BE2C (cell line): ENCODE measurements around the gene SETX.
A peak's percentile ranks its signal among the peaks of the same experiment; 100 is the strongest.

Experiments used
- DNase-seq: peaks from one replicate; pipeline ENCODE4 v3.0.0-alpha.2; 2020
- H3K27me3 ChIP-seq: fragments of 250-450 bp; sonication (Bioruptor Pico); 2 replicates; pipeline ENCODE4 v1.5.1; 2020; ENCODE audit warnings: mild to moderate bottlenecking
- H3K36me3 ChIP-seq: fragments of 250-450 bp; sonication (Bioruptor Pico); 2 replicates; pipeline ENCODE4 v1.5.1; 2020; ENCODE audit warnings: mild to moderate bottlenecking
- H3K4me1 ChIP-seq: fragments of 250-450 bp; sonication (Bioruptor Pico); 2 replicates; pipeline ENCODE4 v1.5.1; 2020
- H3K4me3 ChIP-seq: 2 replicates; pipeline ENCODE4 v1.5.1; 2011; ENCODE audit warnings: low read depth, low read length
- H3K9me3 ChIP-seq: fragments of 250-450 bp; sonication (Bioruptor Pico); 2 replicates; pipeline ENCODE4 v1.5.1; 2020
- TF ChIP-seq, protein P1 (sequence below): IDR thresholded peaks from 2 replicates; pipeline ENCODE4 v1.5.1; 2012; ENCODE audit warnings: mild to moderate bottlenecking, low read depth, low read length

Gene SETX

GRCh38 chr9:132235125-132235524 lies 119.7 kb downstream of the SETX start:
- Histone ChIP-seq H3K9me3 (no peaks in the 10 kb centered on the region), H3K27me3 (no peaks in the 10 kb centered on the region), H3K36me3 (no peaks in the 10 kb centered on the region), H3K4me3 (no peak overlapping the region), H3K4me1 (peaks cover 12% of the 10 kb centered on the region)
- TF ChIP-seq, protein P1, sequence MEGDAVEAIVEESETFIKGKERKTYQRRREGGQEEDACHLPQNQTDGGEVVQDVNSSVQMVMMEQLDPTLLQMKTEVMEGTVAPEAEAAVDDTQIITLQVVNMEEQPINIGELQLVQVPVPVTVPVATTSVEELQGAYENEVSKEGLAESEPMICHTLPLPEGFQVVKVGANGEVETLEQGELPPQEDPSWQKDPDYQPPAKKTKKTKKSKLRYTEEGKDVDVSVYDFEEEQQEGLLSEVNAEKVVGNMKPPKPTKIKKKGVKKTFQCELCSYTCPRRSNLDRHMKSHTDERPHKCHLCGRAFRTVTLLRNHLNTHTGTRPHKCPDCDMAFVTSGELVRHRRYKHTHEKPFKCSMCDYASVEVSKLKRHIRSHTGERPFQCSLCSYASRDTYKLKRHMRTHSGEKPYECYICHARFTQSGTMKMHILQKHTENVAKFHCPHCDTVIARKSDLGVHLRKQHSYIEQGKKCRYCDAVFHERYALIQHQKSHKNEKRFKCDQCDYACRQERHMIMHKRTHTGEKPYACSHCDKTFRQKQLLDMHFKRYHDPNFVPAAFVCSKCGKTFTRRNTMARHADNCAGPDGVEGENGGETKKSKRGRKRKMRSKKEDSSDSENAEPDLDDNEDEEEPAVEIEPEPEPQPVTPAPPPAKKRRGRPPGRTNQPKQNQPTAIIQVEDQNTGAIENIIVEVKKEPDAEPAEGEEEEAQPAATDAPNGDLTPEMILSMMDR: no peak
- DNase-seq: no peak

- no peaks in the 10 kb centered on the region for H3K36me3 ChIP-seq
- no peaks in the 10 kb centered on the region for H3K9me3 ChIP-seq
- peak; percentile 43 for DNase-seq
- H3K27me3 ChIP-seq: no peaks in the 10 kb centered on the region
- peaks cover 6% of the 10 kb centered on the region for H3K4me1 ChIP-seq
- TF ChIP-seq, protein P1: no peak
- H3K4me3 ChIP-seq: no peak overlapping the region
These were observed 120.3 kb downstream of the SETX start for GRCh38 chr9:132234535-132234934.

DNA sequence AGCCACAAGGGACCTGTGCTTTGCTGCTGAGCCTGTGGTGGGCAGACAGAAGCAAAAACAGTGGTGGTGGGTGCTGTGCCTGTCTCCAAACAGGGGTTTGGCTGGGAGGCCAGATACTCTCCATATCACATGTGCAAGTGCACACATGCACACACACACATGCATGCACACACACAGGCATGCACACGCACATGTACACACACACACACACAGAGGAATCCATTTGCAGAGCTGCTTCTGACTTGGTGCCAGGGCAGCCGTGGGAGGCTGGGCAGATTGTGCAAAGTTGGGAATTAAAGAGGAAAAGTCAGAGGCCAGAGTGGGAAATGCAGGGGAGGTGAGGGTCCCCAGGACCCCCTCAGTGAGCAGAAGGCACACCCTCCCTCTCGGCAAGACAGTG lies 121.6 kb downstream of the SETX start:
- Histone ChIP-seq H3K27me3 (no peaks in the 10 kb centered on the region), H3K4me1 (peaks cover 6% of the 10 kb centered on the region), H3K36me3 (no peaks in the 10 kb centered on the region), H3K4me3 (no peak overlapping the region), H3K9me3 (no peaks in the 10 kb centered on the region)
- TF ChIP-seq, protein P1: no peak
- no peak for DNase-seq

DNA sequence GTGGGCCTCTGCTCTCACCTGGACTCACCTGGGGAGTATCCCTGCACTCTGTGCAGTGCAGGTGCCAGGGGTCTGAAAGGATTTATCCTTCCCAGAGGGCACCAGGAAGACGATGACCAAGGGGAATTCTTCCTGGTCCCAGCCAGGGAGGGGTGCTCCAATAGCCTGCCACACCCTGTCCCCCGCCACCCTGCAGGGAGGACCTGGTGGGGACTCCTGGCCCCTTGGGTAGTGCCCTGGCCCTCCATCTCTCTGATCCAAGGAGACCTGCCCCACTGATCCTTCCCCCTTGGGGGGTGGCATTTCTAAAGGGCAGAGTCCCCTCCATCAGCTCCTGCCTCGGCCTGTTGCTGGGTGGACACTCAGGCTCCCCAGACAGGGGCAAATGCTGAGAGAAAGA lies 122.3 kb downstream of the SETX start:
- Histone ChIP-seq H3K4me1 (peaks cover 6% of the 10 kb centered on the region), H3K36me3 (no peaks in the 10 kb centered on the region), H3K27me3 (no peaks in the 10 kb centered on the region), H3K4me3 (no peak overlapping the region), H3K9me3 (no peaks in the 10 kb centered on the region)
- TF ChIP-seq, protein P1: no peak
- no peak for DNase-seq

DNA sequence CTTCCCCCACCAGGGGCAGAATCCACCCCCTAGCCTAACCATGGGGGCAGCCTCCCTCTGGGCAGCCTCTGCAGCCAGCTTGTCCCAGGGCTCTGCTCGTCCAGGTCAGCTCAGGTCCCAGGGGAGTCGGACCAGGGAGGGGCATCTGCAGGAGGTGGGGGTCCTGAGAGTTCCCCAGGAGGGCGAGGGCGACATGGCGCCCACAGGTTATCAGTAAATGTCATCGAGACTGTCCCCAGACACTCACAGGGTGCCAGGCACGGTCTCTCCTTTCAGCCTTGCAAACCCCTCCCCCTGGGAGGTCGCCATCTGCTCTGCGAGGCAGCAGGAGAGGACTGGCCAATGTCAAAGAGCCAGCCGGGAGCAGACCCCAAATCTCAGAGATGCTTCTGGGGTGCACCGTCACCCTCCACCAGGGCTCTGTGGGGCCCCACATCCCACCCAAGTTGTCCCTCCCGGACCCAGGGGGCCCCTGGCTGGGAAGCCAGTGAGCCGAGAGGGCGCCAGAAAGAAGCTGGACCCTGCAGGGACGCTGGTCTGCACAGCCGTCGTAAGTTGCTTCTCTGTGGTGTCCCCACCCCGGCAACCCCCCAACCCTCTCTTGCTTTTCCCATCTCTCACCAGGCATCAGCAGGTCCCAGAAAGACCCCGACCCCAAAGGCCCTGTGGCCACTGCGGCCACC lies 123.6 kb downstream of the SETX start:
- H3K9me3 ChIP-seq: no peaks in the 10 kb centered on the region
- no peak overlapping the region for H3K4me3 ChIP-seq
- no peaks in the 10 kb centered on the region for H3K36me3 ChIP-seq
- H3K27me3 ChIP-seq: no peaks in the 10 kb centered on the region
- TF ChIP-seq, protein P1: no peak
- peak; percentile 50 for DNase-seq
- H3K4me1 ChIP-seq: peaks cover 6% of the 10 kb centered on the region

DNA sequence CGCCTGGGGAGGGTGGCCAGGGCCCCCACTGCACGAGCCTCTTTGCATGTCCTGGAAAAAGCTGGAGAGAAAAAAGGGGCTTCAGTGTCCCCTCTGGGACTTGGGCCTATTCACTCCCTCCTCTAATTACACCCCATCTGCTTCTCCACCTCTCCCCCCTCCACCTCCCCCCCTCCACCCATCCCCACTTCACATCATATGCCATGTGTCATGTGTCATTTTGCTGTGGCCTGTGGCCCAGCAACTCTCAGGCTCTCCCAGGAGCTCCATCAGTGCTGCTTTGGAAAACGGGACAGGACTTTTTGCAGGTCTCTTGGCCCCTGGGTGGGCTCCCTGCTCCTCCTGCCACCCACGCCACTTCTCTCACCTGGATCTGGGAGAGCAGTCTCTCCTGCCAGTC lies 124.2 kb downstream of the SETX start:
- H3K27me3 ChIP-seq: no peaks in the 10 kb centered on the region
- DNase-seq: no peak

More for the DNA sequence above, 124.2 kb downstream of the SETX start:
- Histone ChIP-seq H3K4me3 (no peak overlapping the region), H3K36me3 (no peaks in the 10 kb centered on the region), H3K9me3 (no peaks in the 10 kb centered on the region), H3K4me1 (peaks cover 6% of the 10 kb centered on the region)
- TF ChIP-seq, protein P1: no peak
